Stimulated activated CD4-positive, alpha-beta T cell treated with anti-CD3 and anti-CD28 coated beads, Interleukin-2, amount 100 ng/mL, for 48 hours (primary cell): Measurements from ENCODE around the gene COL4A2.

Experiments
- DNase-seq, 2 donors: peaks; one replicate each; pipeline ENCODE4 v3.0.0-alpha.2; 2020

The COL4A2 gene

DNA sequence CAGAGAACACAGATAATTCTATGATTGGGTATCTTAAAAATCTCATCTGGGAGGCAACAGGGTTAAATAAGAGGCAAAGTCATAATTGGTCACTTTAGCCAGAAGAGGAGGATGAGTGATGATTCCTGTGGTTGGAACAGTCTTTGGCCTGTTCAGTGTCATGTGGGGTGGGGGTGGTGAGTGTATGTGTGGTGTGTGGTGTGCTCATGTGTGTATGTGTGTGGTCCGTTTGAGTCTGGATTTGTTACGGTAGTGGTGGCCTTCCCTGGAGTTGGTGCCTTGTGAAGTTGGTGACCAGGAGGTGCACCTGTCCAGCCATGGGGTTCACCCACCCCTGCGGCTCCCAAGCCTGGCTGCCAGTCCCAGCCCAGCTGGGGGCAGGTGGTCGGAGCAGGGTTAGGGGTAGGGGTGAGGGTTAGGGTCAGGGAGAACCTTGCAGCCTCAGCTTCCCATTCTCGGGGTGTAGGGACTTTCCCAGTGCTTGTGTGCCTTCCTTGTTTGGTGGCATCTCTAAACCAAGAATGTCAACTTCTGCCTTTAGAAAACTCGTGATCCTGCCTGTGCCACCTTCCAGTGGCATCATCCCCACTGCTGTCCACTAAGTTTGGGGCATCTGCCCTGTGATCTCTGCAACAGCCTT is 156.9 kb downstream of the COL4A2 start:
- DNase-seq = no peak

DNA sequence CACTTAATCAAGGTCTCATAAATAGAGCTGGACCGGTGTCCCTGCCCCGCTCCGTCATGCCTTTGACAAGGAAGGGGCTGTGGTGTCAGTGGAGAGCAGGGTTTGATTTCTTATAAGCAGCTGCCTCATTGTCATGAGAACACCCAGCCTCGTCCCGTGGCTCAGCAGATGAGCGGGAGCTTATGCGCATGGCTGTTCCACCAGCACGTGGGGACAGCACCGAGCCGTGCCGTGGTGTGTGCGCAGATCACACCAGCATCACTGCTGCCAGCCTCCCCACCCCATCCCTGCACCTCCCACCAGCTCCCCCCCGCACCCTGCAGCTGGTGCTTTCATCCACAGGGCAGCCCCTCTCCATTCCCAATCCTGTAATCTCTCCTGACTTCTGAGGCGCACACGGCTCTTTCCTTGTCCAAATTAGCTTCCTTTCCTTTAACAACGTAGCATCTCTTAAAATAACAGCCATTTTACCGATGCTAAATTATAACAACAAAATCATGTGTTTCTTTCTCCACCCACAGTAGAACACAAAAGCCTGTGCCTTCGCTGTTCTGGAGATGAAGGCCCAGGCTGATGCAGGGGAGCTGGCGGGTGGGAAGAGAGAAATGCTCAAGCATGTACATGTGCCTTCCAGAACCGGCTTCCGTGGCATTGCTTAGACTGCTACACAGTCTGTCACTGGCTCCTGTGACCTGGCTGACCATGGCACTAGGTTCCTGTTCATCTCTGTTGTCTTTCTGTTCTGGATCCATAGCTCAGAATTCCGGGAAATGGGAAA is 157.7 kb downstream of the COL4A2 start:
- DNase-seq = no peak

DNA sequence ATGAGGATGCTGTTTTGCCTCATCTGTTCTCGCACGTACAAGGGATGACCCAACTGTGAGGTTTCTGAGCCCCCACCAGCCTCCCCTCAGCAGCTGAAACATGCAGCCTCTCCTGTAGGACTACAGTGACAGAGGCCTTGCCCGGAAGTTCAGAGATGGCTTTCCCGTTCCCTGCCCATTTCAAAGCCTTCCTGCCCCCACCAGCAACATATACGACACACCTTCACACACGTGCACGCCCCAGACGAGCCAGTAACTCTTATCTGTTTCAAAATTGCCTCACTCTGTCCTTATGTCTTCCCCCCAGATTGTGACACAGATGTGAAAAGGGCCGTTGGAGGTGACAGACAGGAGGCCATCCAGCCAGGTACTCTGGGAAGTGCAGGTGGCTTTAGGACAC is 158.6 kb downstream of the COL4A2 start:
- no peak for DNase-seq

DNA sequence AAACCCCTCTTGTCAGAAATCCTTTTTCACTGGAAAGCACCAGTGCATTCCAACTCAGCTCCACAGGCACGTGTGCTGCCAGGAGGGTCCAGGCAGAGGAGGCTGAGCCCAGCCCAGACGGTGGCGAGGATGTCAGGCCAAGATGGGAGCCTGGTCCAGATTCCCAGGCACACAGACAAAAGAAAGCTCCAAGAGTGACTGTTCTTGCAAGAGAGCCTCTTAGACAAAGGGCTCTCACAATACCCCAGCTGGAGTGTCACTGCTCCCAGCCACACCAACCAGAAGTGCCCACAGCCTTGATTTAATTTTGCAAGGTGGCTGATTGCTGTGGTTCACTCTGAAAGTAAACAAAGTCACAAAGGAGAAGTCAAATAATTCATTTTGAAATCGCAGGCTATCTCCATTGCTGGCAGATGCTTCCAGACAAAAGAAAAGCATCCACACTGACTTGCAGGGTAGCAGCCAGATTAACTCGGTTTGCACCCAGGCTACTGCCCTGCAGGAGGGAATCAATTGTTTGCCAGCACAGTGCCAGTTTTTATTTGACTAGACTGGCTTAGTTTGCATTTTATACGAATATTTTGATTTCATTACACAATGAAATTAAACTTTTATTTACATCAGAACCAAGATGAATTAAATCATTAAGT is 159.3 kb downstream of the COL4A2 start:
- no peak for DNase-seq

DNA sequence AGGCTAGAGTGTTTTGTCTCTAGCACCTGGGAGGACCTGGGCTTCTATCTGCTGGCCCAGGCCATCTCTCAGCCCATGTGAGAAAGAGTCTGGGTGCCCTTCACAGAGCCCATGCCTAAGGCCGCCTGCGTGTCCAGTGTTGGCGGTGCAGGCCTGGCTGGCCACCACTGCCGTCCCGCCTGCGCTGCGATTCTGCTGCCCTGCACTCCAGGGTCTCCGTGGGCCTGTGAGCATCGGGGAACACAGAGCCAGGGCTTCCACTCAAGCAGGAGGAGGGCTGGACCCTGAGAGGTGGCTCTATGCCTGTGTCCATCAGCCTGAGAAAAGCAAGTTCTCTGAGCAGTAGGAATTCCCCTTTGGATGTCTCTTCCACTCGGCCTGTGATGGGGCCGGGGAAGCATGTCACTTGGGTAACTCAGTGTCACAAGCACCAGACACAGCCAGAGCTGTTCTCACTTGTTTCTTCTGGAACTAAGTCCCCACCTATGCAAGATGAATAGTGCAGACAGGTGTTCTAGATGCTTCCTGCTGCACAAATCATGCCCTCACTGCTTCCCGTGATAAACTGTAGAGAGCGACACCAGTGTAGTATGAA is 160.5 kb downstream of the COL4A2 start:
- DNase-seq = no peak

DNA sequence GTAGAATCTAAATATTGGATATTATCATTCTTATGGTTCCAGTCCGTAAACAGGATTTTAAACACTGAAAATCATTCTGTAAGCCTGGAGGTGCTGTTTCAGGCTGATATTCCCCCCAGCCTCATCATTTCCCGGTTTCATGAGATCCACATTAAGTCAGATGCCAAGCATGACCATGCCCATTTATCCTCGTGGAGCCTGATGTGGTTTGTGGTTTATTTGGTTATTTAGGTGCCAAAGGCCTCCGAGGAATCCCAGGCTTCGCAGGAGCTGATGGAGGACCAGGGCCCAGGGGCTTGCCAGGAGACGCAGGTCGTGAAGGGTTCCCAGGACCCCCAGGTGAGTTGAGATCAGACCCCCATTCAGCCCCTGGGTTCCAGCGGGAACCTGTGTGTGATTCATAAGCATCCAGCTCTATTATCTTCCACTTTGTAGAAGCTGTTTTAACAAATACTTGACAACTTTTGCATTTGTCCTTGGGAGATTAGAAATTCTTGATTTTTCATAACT is 162.0 kb downstream of the COL4A2 start:
- DNase-seq = no peak

DNA sequence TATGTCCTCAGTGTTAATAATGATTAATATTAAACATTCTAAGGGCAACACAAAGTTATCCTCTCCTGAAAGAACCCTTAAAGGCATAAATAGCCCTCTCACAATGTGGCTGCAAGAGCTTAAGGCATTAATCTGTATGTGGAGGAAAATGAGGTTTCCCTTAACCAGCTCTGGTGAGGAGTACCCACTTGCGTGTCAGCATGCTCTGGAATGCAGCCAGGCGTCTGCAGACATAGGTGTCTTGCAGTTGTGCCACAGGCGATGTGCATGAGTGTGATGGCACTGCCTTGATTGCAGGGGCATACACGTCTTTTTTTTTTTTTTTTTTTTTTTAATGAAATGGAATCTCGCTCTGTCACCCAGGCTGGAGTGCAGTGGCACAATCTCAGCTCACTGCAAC is 162.5 kb downstream of the COL4A2 start:
- DNase-seq = no peak

DNA sequence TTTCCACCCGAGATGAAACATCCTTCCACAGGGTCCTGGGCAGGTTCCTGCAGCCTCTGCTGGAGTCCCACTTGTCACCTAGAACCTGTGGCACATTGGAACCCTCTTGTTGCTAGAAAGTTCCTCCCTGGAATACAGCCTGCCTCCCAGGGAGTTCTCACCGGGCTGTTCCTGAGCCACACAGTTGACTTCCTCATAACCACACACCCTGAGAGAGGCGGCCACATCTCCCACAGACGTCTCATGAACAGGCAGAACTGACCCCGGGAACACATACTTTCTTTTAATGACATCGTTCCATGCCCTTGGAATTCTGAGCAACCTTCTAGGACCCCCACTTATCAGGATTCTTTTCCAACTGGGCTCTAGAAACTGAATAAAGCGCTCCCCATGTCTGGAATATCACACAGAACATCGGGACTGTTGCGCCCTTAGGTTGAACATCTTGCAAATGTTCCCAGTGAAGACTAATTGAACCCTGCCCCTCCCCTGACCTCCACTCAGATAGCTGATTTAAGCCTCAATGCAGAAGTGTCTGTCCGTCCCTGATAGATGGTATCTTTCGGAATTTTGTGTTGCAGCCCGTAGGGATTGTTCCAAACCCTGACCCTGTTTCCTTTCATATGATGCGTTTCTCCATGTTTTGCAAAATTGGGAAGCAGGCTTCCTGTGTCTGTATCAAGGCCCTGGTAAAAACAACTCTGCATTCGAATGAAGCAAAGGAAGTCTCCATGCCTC is 163.4 kb downstream of the COL4A2 start:
- no peak for DNase-seq

DNA sequence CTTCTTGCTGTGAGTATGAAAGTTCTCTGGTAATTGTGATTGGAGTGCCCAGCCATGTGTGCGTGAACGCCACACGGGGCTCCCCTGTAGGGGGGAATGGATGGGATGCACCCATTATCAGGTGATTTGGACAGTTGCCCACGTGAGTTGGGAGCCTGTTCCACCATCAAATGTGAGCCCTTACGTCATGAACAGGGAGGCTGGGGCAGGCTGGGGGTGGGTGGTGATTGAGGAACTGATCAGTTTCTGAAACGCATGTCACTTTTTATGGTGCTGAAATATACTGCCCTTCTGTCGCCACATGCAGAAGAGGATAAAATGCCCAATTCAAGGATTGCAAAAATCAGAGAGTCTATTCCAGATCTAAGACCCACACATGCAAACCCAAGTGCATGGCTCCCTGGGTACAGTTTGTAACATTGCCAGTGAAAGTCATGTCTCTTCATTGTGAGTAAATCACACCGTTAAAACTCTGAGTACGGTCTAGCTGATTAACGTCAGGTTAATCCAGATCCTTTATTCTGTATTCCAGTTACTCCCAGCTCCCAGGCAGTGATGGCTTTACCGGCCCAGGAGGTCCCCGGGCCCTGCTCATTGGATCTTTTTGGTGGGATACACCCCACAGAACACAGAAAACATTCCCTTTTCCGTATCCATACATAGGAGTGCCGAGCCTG is 164.2 kb downstream of the COL4A2 start:
- no peak for DNase-seq

DNA sequence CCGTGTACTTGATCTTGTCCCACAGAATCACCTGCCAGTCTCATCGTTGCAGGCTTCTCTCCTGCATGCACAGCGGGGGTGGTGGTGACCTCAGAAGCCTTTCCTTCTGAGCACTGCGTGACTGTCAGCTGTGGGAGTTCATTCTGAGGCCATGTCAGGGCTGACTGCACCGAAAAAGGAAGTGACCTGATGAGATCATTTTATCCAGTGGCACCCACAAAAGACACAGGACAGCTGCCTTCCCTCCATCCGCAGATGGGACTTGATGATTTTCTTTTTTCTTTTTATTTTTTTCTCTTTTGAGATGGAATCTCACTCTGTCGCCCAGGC is 164.7 kb downstream of the COL4A2 start:
- peak in 1 of 2 donors; percentile 4 for DNase-seq

DNA sequence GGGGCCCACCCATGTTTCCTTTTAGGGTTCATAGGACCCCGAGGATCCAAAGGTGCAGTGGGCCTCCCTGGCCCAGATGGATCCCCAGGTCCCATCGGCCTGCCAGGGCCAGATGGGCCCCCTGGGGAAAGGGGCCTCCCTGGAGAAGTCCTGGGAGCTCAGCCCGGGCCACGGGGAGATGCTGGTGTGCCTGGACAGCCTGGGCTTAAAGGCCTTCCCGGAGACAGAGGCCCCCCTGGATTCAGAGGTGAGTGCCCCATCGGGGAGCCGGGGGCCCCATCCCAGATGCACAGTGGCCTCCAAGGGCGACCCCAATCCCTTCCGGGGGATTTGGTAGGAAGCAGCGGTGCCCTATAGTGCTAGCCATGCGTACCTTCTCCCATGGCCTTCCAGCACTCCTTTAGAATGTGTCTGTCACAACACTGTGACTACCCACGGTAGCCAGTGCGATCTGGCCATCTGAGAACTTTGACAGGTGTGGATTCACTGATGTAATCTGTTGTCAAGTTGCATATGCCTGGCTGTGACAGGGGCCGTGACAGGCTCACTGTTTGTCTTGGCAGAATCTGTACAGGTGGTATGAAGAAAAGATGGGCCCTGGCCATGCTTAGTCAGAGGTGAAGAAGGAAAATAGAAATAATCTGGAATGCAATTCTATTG is 165.9 kb downstream of the COL4A2 start:
- DNase-seq = no peak

DNA sequence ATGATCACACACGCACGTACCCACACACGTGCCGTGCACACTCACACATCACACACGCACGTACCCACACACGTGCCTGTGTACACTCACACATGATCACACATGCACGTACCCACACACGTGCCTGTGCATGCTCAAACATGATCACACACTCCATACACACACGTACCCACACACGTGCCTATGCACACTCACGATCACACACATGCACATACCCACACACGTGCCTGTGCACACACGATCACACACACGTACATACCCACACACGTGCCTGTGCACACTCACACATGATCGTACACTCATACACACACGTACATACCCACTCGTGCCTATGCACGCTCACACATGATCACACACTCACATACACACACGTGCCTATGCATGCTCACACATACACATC is 167.6 kb downstream of the COL4A2 start:
- no peak for DNase-seq

DNA sequence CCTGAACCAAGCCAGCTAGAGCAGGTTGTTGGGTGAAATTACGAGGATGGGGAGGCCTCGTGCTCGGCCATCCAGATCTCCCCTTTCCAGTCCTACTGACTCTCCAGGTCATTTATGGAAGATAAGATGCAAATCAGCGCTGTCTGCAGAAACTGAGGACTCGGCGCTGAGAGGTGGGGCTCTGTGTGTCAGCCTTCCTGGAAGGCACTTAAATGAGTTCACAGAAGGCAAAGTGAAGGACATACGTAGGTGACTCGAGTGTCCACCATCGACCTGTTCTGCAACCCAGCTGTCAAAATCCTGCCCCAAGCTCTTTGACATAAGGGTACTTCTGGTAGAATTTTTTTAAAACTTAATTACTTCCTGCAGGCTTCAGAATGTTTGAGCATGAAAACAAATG is 168.0 kb downstream of the COL4A2 start:
- no peak for DNase-seq

DNA sequence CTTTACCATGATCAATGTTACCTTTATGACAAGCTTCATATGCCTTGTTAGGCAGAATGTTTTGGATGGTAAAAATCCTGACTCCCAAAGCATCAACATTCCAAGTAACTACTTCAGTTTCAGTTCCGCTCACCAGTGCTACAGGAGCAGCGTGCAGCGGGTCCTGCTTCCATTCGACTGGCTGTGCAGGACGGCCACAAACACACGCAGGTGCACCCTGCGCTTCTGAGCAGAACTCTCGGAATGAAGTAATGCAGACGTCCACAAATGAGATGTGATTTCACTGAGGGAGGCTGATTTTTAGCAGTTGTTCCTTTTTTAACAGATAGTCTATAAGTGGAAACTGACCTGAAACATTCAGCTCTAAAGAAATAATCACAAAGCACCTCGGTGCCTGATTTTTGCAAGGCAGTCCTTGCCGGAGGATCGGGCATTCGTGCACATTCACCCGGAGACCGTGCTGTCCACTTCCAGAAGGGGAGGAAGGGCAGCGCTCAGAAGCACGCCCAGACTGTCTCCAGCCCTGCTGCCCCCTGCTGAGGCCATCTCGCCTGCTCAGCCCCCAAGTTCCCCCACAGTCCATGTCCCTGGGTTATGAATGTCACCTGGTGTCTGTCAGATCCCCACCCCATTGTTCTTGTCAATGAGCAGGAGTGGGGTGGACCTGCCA is 168.6 kb downstream of the COL4A2 start:
- DNase-seq = no peak

DNA sequence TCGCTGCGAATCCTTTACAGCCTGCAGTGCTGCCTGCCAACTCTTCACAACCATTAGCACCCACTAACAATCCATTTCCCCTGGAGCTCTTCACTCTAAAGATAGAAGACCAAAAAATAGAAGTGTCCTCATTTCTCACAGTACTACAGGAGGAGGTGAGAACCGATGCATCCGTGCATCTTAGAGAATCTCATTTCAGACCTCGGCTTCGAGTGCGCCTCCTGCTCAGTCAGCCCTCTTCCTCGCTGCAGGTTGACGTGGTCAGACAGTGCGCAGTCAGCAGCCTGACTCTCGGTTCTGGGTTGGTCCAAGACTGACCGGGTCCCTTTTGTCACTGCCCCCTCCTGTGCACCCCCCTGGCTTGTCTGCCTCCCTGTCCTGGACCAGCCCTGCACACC is 169.1 kb downstream of the COL4A2 start:
- no peak for DNase-seq

DNA sequence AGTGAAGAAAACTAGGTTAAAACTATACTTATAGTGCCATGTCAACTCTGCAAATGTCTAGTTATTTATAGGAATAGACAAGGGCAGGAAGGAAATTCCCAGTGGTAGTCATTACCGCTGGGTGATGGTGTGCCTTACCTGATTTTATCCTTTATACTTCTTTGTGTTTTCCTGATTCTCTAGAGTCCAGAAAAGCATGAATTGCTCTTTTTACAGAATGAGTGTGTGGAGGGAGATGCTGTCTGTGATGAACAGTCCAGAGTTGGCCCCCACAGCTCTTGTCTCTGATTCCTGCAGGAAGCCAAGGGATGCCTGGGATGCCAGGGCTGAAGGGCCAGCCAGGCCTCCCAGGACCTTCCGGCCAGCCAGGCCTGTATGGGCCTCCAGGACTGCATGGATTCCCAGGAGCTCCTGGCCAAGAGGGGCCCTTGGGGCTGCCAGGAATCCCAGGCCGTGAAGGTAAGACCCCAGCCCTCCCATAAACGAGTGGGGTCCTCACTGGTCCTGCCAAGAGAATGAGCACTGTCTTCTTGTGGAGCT is 170.7 kb downstream of the COL4A2 start:
- no peak for DNase-seq

DNA sequence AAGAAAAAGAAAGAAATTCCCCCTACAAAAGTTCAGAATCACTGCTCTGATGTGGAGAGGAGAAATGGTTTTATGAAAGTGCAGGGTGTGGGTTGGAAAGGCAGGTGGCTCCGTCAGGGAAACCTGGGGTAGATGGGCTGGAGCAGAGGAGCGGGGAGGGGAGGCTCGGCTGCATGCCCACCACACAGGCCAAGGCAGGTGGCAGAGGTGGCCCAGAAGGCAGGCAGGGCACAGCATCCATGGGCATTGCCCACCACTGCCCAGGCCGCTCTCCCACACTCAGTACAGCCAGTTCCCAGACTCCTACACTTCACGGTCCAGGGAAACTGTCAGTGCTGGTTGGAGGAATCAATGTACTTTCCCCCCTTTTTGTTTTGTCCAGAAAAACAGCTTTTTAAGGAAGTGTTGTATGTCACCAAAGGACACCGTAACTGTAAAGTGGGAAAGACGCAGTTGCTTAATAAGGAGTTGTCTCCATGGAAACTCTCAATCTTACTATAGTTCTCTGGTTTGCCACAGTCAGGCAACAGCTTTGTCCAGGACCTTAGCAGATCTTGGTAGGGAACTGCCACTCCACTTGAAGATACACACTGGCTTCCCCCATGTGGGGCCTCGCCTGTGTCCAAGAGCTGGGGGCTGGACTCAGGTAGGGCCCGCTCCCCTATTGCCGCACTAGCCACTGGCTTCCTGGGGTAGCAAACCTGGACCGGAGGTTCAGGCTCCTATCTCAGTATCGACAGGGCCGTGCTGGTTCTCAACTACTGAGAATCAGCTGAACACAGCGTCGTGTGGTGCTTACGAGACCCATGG is 171.5 kb downstream of the COL4A2 start:
- no peak for DNase-seq

DNA sequence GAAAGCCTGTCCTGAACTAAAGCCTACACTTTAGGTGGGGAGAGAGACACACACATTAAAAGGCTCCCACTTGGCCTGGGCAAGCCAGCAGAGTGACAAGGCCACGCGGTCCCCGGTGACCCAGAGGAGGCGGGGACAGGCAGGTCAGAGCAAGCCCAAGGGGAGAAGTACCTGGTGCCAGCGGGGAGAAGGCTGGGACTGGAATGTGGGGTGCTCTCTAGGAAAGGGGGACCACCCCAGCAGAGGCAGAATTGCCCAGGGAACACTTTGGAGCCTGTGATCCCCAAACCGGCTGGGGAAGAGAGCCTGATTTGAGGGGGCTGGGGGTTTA is 172.1 kb downstream of the COL4A2 start:
- DNase-seq = no peak

DNA sequence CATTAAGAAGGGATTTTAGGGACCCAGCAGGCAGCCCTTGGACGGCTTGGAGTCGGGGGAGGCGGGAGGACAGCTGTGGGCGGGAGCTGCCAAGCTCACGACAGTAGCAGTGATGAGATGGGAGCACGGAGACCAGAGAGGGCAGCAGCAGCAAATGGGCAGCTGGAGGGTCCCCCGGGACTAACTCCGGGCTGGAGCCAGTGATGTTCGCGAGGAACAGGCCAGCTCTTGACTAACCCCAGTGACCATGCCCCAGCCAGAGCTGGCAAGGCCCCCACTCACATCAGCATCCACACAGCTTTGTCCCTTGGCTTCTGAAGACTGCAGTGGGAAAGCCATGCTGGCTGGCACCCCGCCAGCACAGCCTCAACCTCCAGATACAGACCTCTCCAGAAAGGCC is 172.6 kb downstream of the COL4A2 start:
- no peak for DNase-seq

DNA sequence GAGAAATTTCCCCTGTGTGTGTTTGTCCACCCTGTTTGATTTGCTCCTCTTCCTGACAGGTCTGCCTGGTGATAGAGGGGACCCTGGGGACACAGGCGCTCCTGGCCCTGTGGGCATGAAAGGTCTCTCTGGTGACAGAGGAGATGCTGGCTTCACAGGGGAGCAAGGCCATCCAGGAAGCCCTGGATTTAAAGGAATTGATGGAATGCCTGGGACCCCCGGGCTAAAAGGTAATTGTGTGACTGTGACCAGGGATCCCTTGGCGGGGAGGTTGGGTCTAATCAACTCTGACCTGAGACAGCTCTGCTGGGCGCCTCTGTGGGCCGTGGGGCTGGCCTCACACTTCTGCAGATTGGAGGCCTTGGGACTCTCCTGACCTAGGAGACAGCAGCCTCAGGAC is 173.1 kb downstream of the COL4A2 start:
- no peak for DNase-seq
